Motor neuron (in vitro differentiated cells): ENCODE results near the gene ZNF808. TPM values are rescaled to one million over a fixed set of nuclear protein-coding genes. Genes with fewer than 3 reads are reported as not detected.
A peak's percentile ranks its signal among the peaks of the same experiment; 100 is the strongest.
"Not testable (repeated sequence)": the region's sequence is repeated elsewhere in the genome, so short reads cannot be mapped to it uniquely, and the experiment has no call there.

Experiments used
- ATAC-seq, 8 experiments: fragments of 200-7000 bp; cut with Tn5 transposase; replicated peaks in 6 of 8; 2 replicates each; pipeline ENCODE4 v1.8.0; 2021; ENCODE audit warnings: mild to moderate bottlenecking in 8 of 8, moderate library complexity in 8 of 8
- H3K27ac ChIP-seq, 2 donors: fragments of 250-450 bp; sonication (Bioruptor Pico); 2 replicates each; pipeline ENCODE4 v1.9.0; 2021; ENCODE audit warnings: antibody characterized with exemption in 2 of 2, mild to moderate bottlenecking in 2 of 2, moderate library complexity in 1 of 2
- H3K4me1 ChIP-seq, 2 donors: fragments of 250-450 bp; sonication (Bioruptor Pico); replicated peaks in 1 of 2; 2 replicates each; pipeline ENCODE4 v1.6.1; 2021; ENCODE audit warnings: antibody characterized with exemption in 2 of 2, mild to moderate bottlenecking in 2 of 2, moderate library complexity in 1 of 2
- H3K4me3 ChIP-seq, 5 donors: fragments of 250-450 bp; sonication (Bioruptor Pico); 2 replicates each; pipeline ENCODE4 v1.9.0; 2021; ENCODE audit warnings: antibody characterized with exemption in 5 of 5, mild to moderate bottlenecking in 5 of 5, moderate library complexity in 4 of 5
- WGBS, 10 experiments: fragments of 450-650 bp; shearing (Covaris generic); methylation state at CpG; one replicate each; pipeline ENCODE4 v1.0.0; 2022; 5-methylcytosine and 5-hydroxymethylcytosine counted together
- in situ Hi-C, 9 experiments: fragments of 400-800 bp; cut with MboI; loops; one replicate each; pipeline ENCODE4 v1.15.0; 2021; ENCODE audit warnings: low sequenced_read_pairs in 9 of 9, low pct_unique_long_range_greater_than_20kb in 2 of 9; ENCODE audit not compliant: unreplicated experiment in 9 of 9
- total RNA-seq, 8 experiments: library from RNA; unstranded; fragments of 300-600 nt; gene quantifications; 2 replicates each; pipeline versions ENCODE4 v1.2.3 to v1.2.4, GENCODE V29; 2022

The ZNF808 gene
- total RNA-seq, 8 experiments from 2014 or later: 10.9 to 19.7 (median 14.3) TPM

DNA sequence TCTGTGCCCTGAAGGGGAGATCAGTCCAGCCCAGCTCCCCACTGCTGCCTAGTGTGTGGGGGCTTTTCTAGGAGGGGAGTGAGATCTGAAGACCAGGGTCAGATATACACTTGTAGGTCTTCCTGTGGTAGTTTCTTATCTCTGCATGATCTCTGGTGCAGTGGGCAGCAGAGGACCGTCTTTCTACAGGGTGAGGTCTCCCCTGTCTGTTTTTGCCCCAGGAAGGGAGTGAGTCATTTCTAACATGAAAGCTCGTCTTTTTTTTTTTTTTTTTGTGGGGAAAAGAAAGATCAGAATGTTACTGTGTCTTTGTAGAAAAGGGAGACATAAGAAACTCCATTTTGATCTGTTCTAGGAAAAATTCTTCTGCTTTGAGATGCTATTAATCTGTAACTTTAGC is 8.8 kb upstream of the ZNF808 start:
- WGBS, 10 experiments: 0 to 40% (median 31%) methylated on average over 1 to 2 of the region's 2 CpGs; no CpG with 5 or more reads in 6 of the 10 experiments
- Histone ChIP-seq H3K4me3 (no peak overlapping the region), H3K27ac (no peak overlapping the region), H3K4me1 (no peaks in the 10 kb centered on the region)
- in situ Hi-C loops: no loop called here
- ATAC-seq: no peak

DNA sequence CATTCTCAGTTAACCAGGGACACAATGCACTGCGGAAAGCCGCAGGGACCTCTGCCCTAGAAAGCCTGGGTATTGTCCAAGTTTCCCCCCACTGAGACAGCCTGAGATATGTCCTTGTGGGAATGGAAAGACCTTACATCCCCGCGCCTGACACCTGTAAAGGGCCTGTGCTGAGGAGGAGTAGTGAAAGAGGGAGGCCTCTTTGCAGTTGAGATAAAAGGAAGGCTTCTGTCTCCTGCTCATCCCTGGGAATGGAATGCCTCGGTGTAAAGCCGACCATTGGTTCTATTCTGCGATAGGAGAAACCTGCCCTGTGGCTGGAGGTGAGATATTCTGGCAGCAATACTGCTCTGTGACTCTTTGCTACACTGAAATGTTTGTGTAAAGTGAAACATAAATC is 8.3 kb upstream of the ZNF808 start:
- H3K4me1 ChIP-seq, in situ Hi-C loops, H3K27ac ChIP-seq, H3K4me3 ChIP-seq, ATAC-seq: not testable (repeated sequence)
- WGBS, 10 experiments: 12 to 60% (median 50%) methylated on average over 1 to 3 of the region's 7 CpGs; no CpG with 5 or more reads in 7 of the 10 experiments

DNA sequence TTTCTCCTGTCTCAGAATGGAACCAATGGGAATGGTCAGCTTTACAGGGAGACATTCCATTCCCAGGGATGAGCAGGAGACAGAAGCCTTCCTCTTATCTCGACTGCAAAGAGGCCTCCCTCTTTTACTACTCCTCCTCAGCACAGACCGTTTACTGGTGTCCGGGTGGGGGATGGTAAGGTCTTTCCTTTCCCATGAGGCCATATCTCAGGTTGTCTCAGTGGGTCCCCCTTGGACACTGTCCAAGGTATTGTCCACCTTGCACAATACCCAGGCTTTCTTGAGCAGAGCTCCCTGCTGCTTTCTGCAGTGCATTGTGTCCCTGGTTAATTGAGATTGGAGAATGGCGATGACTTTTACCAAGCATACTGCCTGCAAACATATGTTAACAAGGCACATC is 7.5 kb upstream of the ZNF808 start:
- no peak for ATAC-seq
- no peak overlapping the region for H3K27ac ChIP-seq
- in situ Hi-C loops: no loop called here
- 15 to 46% (median 37%) methylated on average over 1 to 4 of the region's 4 CpGs; no CpG with 5 or more reads in 5 of the 10 experiments for WGBS, 10 experiments
- H3K4me3 ChIP-seq: no peak overlapping the region
- H3K4me1 ChIP-seq: no peaks in the 10 kb centered on the region

DNA sequence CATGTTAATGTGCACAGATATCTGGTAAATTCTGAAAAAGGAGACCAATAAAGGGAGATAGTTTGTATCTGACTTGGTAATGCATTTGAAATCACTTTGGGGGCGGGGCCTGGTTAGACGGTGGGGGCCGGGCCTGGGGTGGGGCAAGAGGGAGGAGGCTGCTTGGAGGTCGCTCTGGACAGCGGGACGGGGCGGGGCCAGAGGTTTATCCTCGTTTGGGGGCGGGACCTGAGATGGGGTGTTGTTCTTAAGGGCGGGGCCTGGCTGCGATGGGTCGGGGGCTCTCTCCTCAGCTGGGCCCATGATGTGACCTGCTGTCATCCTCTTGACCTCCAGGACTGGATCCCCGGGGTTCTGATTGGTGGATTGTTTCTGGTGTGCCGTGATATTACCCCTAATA is 4.9 kb upstream of the ZNF808 start:
- Histone ChIP-seq H3K27ac (no peak overlapping the region), H3K4me3 (no peak overlapping the region), H3K4me1 (no peaks in the 10 kb centered on the region)
- in situ Hi-C loops: no loop called here
- no peak for ATAC-seq
- WGBS, 10 experiments: 88 to 100% (median 100%) methylated on average over 1 to 5 of the region's 14 CpGs; no CpG with 5 or more reads in 7 of the 10 experiments

DNA sequence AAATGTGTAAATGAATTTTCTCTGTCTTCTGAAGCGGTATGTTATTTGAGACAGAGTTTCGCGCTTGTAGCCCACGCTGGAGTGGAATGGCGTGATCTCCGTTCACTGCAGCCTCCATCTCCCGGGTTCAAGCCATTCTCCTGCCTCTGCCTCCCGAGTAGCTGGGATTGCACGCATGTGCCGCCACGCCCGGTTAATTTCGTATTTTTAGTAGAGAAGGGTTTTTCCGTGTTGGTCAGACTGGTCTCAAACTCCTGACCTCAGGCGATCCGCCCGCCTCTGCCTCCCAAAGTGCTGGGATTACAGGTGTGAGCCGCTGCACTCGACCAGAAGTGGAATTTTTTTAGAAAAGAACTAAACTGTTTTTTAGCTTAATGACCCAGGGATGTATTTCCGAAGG is 3.4 kb upstream of the ZNF808 start:
- H3K27ac ChIP-seq: no peak overlapping the region
- no peak for ATAC-seq
- WGBS, 10 experiments: 74 to 91% (median 85%) methylated on average over 4 to 19 of the region's 20 CpGs
- no peak overlapping the region for H3K4me3 ChIP-seq
- in situ Hi-C loops: no loop called here
- H3K4me1 ChIP-seq: peaks cover 5% of the 10 kb centered on the region in 2 donors

DNA sequence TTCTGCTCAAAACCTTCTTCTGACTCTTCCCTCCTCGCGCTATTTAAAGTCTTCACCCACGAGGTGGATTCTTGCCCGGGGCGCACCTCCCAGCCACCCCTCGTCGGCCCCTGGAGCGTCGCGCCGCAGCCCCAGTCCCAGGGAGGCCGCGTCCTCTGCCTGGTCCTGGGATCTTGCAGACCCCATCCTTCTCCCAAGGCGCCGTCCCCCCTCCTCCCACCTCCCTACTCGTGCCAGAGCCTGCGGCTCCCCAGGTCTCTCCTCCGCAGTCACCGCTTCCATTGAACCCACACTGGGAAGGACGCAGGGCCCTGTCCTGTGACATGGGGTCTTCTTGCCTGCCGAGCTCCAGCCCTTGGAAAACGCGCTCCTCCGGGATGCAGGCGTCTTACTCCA is 486 bp downstream of the ZNF808 start:
- H3K27ac ChIP-seq: peak overlapping the region; percentile 69 to 90
- peaks cover 5% of the 10 kb centered on the region in 2 donors for H3K4me1 ChIP-seq
- in situ Hi-C loops: no loop called here
- 0 to 10% (median 0%) methylated on average over 2 to 16 of the region's 25 CpGs; no CpG with 5 or more reads in 3 of the 10 experiments for WGBS, 10 experiments
- peak overlapping the region; percentile 42 to 95 (median 83) for H3K4me3 ChIP-seq
- ATAC-seq: peak; percentile 11 to 32 (median 26)

DNA sequence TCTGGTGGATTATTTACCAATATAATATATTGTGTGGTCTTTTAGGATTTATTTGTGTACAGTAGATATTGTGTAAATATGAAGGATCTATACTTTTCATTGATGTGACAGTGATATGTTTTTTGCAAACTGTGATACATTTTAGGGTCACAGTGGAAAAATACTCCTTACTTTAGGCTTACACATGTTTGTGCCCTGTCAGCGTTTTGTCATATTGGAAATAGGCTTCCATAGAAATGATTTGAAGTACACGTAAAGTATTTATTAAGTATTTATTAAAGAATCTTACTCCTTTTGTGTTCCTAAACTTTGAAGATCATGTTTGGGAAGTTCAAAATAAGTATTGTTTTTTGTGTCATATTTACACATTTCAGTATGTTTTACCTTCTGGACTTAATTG is 5.0 kb downstream of the ZNF808 start:
- no peak for ATAC-seq
- in situ Hi-C loops: no loop called here
- Histone ChIP-seq H3K27ac (no peak overlapping the region), H3K4me1 (peaks cover 5 to 11% of the 10 kb centered on the region in 2 donors), H3K4me3 (no peak overlapping the region)
- 78 to 100% (median 100%) methylated on average over 1 to 2 of the region's 2 CpGs; no CpG with 5 or more reads in 1 of the 10 experiments for WGBS, 10 experiments

DNA sequence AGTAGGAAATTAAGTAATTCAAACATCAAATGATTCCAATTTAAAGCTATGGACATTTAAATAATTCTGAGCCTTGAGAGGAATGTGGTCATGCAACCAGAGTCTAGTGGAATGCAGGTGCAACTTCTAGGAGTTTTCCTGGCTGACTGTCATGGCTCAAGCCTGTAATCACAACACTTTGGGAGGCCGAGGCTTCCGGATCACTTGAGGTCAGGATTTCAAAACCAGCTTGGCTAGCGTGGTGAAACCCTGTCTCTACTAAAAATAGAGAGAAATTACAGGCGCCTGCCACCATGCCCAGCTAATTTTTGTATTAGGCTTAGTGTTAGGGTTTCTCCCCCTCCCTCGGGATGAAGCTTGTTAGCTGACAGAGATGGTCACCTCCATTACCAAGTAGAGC is 6.4 kb downstream of the ZNF808 start:
- Histone ChIP-seq H3K4me1 (peaks cover 0 to 7% of the 10 kb centered on the region in 2 donors), H3K27ac (no peak overlapping the region), H3K4me3 (no peak overlapping the region)
- ATAC-seq: no peak
- WGBS, 10 experiments: 89 to 100% (median 92%) methylated on average over 1 to 5 of the region's 5 CpGs; no CpG with 5 or more reads in 3 of the 10 experiments
- in situ Hi-C loops: no loop called here

DNA sequence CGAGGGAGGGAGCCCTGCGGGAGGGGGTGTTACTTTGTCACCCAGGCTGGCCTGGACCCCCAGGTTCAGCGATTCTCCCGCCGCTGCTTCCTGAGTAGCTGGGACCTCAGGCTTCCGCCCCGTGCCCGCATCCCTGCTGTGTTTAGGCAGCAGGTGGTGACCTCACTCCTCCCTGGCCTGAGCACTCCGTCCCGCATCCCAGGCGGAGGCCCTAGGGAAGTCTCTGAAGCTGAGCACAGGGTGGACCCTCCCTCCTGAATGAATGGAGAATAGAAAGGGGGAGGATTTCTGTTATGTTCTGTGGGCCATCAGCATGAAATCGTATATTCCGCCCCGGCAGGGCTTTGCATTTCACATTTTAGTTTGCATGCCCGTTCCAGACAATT is 7.9 kb downstream of the ZNF808 start:
- in situ Hi-C loops, H3K27ac ChIP-seq, H3K4me1 ChIP-seq: not testable (repeated sequence)
- peak; percentile 30 to 80 (median 76) for ATAC-seq
- peak overlapping the region; percentile 24 to 41 (median 29) for H3K4me3 ChIP-seq
- WGBS, 10 experiments: 0 to 20% (median 5%) methylated on average over 1 to 5 of the region's 15 CpGs; no CpG with 5 or more reads in 6 of the 10 experiments

DNA sequence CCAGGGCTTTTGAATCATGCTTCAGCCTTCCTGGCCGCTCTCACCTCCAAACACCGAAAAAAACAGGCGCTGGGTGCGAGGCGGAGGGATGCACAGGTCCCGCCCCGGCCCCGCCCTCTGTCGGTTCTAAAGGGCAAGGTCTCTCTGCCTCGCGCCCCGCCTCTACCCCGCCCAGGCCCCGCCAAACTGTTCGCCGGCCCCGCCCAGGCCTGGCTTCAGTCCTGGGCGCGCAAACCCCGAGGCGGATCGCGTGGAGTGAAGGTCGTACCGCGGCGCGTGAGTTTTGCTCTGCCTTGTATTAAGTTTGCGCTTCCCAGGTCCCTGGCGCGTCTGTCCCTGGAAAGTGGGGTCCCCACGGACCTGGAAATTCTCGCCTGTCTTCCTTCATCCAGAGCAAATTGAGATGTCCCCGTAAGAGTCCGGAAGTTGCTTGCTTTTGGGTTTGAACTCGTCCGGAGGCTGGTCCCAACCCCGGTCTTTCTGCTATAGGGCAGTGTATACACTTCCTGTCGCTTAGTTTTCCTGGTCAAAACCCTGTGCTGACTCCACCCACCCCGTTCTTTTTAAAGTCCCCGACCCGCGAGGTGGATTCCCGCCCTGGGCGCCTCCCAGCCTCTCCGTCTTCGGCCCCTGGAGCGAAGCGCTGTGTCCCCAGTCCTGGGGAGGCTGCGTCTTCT is 8.4 kb downstream of the ZNF808 start:
- WGBS, 10 experiments: 0 to 30% (median 3%) methylated on average over 1 to 6 of the region's 50 CpGs; no CpG with 5 or more reads in 6 of the 10 experiments
- Histone ChIP-seq H3K27ac (no peak overlapping the region), H3K4me3 (peak overlapping the region; percentile 24 to 41 (median 29)), H3K4me1 (peaks cover 0 to 7% of the 10 kb centered on the region in 2 donors)
- in situ Hi-C loops: no loop called here
- peak; percentile 84 to 98 (median 98) for ATAC-seq

DNA sequence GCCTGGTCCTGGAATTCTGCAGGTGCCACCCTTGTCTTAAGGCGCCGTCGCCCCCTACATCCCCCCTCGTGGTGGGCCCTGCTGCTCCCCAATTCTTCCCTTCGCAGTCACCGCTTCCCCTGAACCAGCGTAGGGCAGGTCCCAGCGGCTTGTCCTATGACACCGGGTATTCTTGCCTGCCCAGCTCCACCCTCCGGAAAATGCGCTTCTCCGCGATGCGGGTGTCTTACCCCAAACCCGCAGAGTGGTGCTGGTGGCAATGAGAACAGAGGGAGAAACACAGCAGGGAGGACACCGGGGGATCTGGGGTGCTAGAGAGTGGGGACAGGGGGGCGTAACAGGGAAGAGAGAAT is 9.0 kb downstream of the ZNF808 start:
- Histone ChIP-seq H3K4me3 (peak overlapping the region in 4 of 5 donors; percentile 27 to 41 (median 32)), H3K4me1 (peaks cover 0 to 7% of the 10 kb centered on the region in 2 donors), H3K27ac (no peak overlapping the region)
- ATAC-seq: peak in 3 of 8 experiments; percentile 1 to 4 (median 2)
- WGBS, 10 experiments: 0 to 16% methylated on average over 1 to 5 of the region's 17 CpGs; no CpG with 5 or more reads in 8 of the 10 experiments
- in situ Hi-C loops: no loop called here

DNA sequence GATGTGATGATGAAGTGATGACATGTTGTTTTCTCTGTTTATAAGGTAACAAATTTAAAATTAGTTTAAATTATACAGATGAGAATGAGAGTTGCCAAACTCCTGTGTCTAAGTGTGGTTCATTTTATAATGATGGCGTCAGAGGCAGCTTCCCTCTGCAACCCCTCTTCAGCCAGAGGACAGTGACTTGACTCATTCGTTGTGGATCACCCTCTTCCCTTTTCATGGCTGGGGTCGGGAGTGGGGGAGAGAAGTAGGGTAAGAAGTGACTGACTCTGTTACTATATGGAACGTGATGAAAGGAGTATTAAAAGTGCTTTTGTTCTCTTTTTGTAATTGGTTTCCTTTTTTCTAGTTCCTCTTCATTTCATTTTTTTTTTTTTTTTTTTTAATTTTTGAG is 11.3 kb downstream of the ZNF808 start:
- H3K27ac ChIP-seq, H3K4me3 ChIP-seq, ATAC-seq, in situ Hi-C loops, H3K4me1 ChIP-seq: not testable (repeated sequence)
- 76 to 100% (median 100%) methylated on average over 2 to 4 of the region's 4 CpGs; no CpG with 5 or more reads in 5 of the 10 experiments for WGBS, 10 experiments

DNA sequence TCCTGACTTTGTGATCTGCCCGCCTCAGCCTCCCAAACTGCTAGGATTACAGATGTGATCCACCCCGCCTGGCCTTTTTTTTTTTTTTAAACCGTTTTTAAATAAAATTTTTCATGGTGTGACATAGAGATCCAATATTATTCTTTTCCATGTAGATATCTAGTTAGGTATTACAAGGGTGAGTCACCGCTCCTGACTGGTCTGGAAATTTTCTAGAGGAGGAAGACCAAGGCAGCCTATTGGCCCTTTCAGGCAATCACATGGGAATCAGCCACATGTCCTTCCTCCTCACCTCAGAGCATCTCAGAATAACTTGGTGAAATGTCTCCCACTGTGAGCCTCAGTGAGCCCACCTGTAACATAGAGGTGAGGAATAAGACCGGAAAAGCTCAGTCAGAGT is 13.7 kb downstream of the ZNF808 start:
- H3K27ac ChIP-seq, H3K4me1 ChIP-seq, in situ Hi-C loops, ATAC-seq, H3K4me3 ChIP-seq: not testable (repeated sequence)
- WGBS, 10 experiments: 60 to 100% (median 100%) methylated on average over 1 to 4 of the region's 5 CpGs; no CpG with 5 or more reads in 2 of the 10 experiments

DNA sequence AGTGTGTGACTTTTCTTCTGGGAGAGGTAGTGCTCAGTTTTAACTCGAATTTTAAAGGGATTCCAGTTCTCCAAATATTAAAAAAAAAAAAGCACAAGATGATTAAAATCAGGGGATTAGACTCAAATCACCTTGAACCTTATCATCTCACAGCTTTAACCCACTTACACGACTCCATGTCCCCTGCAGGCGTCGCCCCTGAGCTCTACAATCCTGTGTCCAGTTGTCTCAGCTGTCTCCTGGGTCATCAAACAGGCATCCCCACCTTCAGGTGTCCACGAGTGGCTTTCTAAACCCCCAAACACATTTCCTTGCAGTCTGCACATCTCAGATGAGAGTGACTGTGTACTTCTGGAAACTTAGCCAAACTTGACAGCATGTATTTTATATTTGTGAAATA is 14.1 kb downstream of the ZNF808 start:
- no peak overlapping the region for H3K4me3 ChIP-seq
- 33 to 95% (median 84%) methylated on average over 1 to 5 of the region's 5 CpGs; no CpG with 5 or more reads in 2 of the 10 experiments for WGBS, 10 experiments
- in situ Hi-C loops: no loop called here

More for the DNA sequence above, 14.1 kb downstream of the ZNF808 start:
- ATAC-seq: no peak
- Histone ChIP-seq H3K4me1 (no peaks in the 10 kb centered on the region), H3K27ac (no peak overlapping the region)
